HUES48 (cell line): ENCODE results near the gene MYOZ3.

Experiments used
- H3K27ac ChIP-seq: one replicate; pipeline ENCODE4 v1.7.0; 2013; ENCODE audit warnings: low read depth, low read length, inconsistent platforms
- H3K27me3 ChIP-seq: 2 replicates; pipeline ENCODE4 v1.6.1; 2013; ENCODE audit warnings: mild to moderate bottlenecking, low read length; ENCODE audit not compliant: control insufficient read depth, insufficient read depth
- H3K36me3 ChIP-seq: 2 replicates; pipeline ENCODE4 v1.6.1; 2013; ENCODE audit warnings: low read length; ENCODE audit not compliant: control insufficient read depth, insufficient read depth
- H3K4me1 ChIP-seq: 2 replicates; pipeline ENCODE4 v1.6.1; 2013; ENCODE audit warnings: mild to moderate bottlenecking, low read length; ENCODE audit not compliant: control insufficient read depth, insufficient read depth
- H3K4me3 ChIP-seq: 2 replicates; pipeline ENCODE4 v1.5.1; 2013; ENCODE audit warnings: mild to moderate bottlenecking, low read depth, low read length
- H3K9ac ChIP-seq: 2 replicates; pipeline ENCODE4 v1.6.1; 2013; ENCODE audit warnings: mild to moderate bottlenecking, low read depth, low read length, moderate library complexity
- H3K9me3 ChIP-seq: 2 replicates; pipeline ENCODE4 v1.6.1; 2013; ENCODE audit warnings: low read length; ENCODE audit not compliant: control insufficient read depth, insufficient read depth

Gene MYOZ3

GRCh38 chr5:150661086-150661485 lies at the start of gene MYOZ3:
TSS of gene MYOZ3 (plus strand) at chr5:150661251. CDS start at chr5:150662942, 1,691 bp downstream.
- peaks cover 10% of the 10 kb centered on the region for H3K27me3 ChIP-seq
- H3K9me3 ChIP-seq: no peaks in the 10 kb centered on the region
- no peak within 1 kb of the TSS for H3K27ac ChIP-seq
- H3K36me3 ChIP-seq: peaks cover 5% of the 10 kb centered on the region
- H3K9ac ChIP-seq: no peak within 1 kb of the TSS
- no peak within 1 kb of the TSS for H3K4me3 ChIP-seq
- peaks cover 19% of the 10 kb centered on the region for H3K4me1 ChIP-seq

- no peaks in the 10 kb centered on the region for H3K9me3 ChIP-seq
- H3K4me1 ChIP-seq: peaks cover 4% of the 10 kb centered on the region; the same call in 1 of the 2 replicates
- no peaks in the 10 kb centered on the region for H3K36me3 ChIP-seq
- H3K27ac ChIP-seq: no peak overlapping the region
- H3K4me3 ChIP-seq: no peak overlapping the region
- H3K27me3 ChIP-seq: no peaks in the 10 kb centered on the region
- H3K9ac ChIP-seq: no peak overlapping the region
Measured at GRCh38 chr5:150612405-150612804, 48.6 kb upstream of the MYOZ3 start.

- no peak overlapping the region for H3K9ac ChIP-seq
- no peaks in the 10 kb centered on the region for H3K9me3 ChIP-seq
- no peaks in the 10 kb centered on the region for H3K36me3 ChIP-seq
- no peak overlapping the region for H3K27ac ChIP-seq
- no peaks in the 10 kb centered on the region for H3K27me3 ChIP-seq
- peaks cover 4% of the 10 kb centered on the region; the same call in 1 of the 2 replicates for H3K4me1 ChIP-seq
- no peak overlapping the region for H3K4me3 ChIP-seq
Measured at GRCh38 chr5:150612905-150613670, 48.0 kb upstream of the MYOZ3 start.

GRCh38 chr5:150613991-150614660 lies 46.9 kb upstream of the MYOZ3 start:
- H3K4me1 ChIP-seq: peaks cover 4% of the 10 kb centered on the region; the same call in 1 of the 2 replicates
- H3K36me3 ChIP-seq: no peaks in the 10 kb centered on the region
- no peak overlapping the region for H3K27ac ChIP-seq
- no peak overlapping the region for H3K4me3 ChIP-seq
- H3K9me3 ChIP-seq: no peaks in the 10 kb centered on the region
- no peaks in the 10 kb centered on the region for H3K27me3 ChIP-seq
- H3K9ac ChIP-seq: no peak overlapping the region

- no peaks in the 10 kb centered on the region for H3K9me3 ChIP-seq
- H3K4me3 ChIP-seq: no peak overlapping the region
- H3K4me1 ChIP-seq: peaks cover 4% of the 10 kb centered on the region; the same call in 1 of the 2 replicates
- no peak overlapping the region for H3K27ac ChIP-seq
- no peak overlapping the region for H3K9ac ChIP-seq
- no peaks in the 10 kb centered on the region for H3K27me3 ChIP-seq
- H3K36me3 ChIP-seq: no peaks in the 10 kb centered on the region
Measured at GRCh38 chr5:150614661-150615060, 46.4 kb upstream of the MYOZ3 start.

GRCh38 chr5:150615141-150615699 lies 45.8 kb upstream of the MYOZ3 start:
- Histone ChIP-seq H3K36me3 (no peaks in the 10 kb centered on the region), H3K27me3 (no peaks in the 10 kb centered on the region), H3K4me1 (peaks cover 4% of the 10 kb centered on the region; the same call in 1 of the 2 replicates), H3K9me3 (no peaks in the 10 kb centered on the region), H3K27ac (no peak overlapping the region), H3K4me3 (no peak overlapping the region), H3K9ac (no peak overlapping the region)

GRCh38 chr5:150616024-150616470 lies 45.0 kb upstream of the MYOZ3 start:
- Histone ChIP-seq H3K9me3 (no peaks in the 10 kb centered on the region), H3K27ac (no peak overlapping the region), H3K4me3 (no peak overlapping the region), H3K9ac (no peak overlapping the region), H3K27me3 (no peaks in the 10 kb centered on the region), H3K4me1 (peaks cover 4% of the 10 kb centered on the region; the same call in 1 of the 2 replicates), H3K36me3 (no peaks in the 10 kb centered on the region)

GRCh38 chr5:150616506-150616905 lies 44.5 kb upstream of the MYOZ3 start:
- Histone ChIP-seq H3K4me3 (no peak overlapping the region), H3K27ac (no peak overlapping the region), H3K27me3 (no peaks in the 10 kb centered on the region), H3K4me1 (peaks cover 4% of the 10 kb centered on the region; the same call in 1 of the 2 replicates), H3K36me3 (no peaks in the 10 kb centered on the region), H3K9me3 (no peaks in the 10 kb centered on the region), H3K9ac (no peak overlapping the region)

- Histone ChIP-seq H3K4me1 (peaks cover 4% of the 10 kb centered on the region; the same call in 1 of the 2 replicates), H3K9ac (no peak overlapping the region), H3K27ac (no peak overlapping the region), H3K27me3 (peaks cover 6% of the 10 kb centered on the region), H3K4me3 (no peak overlapping the region), H3K36me3 (no peaks in the 10 kb centered on the region), H3K9me3 (no peaks in the 10 kb centered on the region)
Measured at GRCh38 chr5:150618163-150618562, 42.9 kb upstream of the MYOZ3 start.

- Histone ChIP-seq H3K27me3 (peaks cover 12% of the 10 kb centered on the region), H3K27ac (no peak overlapping the region), H3K4me3 (no peak overlapping the region), H3K9me3 (no peaks in the 10 kb centered on the region), H3K9ac (no peak overlapping the region), H3K36me3 (no peaks in the 10 kb centered on the region), H3K4me1 (peaks cover 3% of the 10 kb centered on the region; the same call in 1 of the 2 replicates)
Measured at GRCh38 chr5:150618588-150619281, 42.3 kb upstream of the MYOZ3 start.
